C4-2B (cell line): ENCODE measurements around the gene PCSK6.

Experiments
- ZFX ChIP-seq: fragments of 450-650 bp; IDR thresholded peaks from 2 replicates; pipeline ENCODE4 v1.6.1; 2017
- TF ChIP-seq, protein P1 (sequence below): fragments of 450-650 bp; conservative IDR thresholded peaks from 2 replicates; pipeline ENCODE4 v1.5.1; 2017; ENCODE audit warnings: mild to moderate bottlenecking

DNA sequence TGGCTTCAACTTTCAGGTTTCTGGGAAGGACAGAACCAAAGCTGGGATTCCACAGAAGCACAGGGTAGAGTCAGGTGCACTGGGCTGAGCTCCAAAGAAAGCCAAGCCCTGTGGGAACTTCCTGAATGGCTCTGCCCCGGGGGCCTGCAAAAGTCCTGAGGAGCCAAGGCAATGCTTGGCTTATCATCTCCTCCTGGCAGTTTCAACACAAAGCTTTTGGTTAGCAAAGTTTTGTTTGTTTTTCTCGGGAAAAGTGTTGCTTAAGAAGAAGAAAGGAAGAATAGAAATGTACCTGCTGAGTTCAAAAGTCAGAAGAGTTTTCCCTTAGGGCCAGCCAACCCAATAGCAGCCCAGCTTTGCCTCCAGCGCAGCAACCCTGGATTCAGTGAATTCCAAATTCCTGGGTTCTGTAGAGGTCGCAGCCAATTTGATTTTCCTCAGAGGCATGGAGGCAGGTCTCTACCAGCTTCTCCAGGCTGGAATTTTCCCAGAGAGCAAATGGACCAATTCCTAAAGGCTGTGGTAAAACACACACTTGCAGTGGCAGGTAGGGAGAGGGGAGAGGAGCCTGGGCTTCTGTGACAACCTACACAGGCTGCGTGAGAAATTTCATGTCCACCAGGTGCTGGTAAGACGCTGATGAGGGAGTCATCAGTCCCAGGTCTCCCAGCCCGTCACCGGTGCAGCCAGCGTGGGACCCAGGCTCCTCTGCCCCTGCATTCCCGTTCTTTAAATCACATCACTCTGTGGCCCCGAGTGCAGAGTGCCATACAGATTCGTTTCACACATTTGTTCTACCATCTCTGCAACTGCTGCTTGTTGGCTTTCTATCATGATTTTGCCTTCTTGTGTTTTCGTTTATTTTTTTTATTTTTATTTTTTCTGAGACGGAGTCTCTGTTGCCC, 140.2 kb downstream of the PCSK6 start:
- TF ChIP-seq, protein P1, sequence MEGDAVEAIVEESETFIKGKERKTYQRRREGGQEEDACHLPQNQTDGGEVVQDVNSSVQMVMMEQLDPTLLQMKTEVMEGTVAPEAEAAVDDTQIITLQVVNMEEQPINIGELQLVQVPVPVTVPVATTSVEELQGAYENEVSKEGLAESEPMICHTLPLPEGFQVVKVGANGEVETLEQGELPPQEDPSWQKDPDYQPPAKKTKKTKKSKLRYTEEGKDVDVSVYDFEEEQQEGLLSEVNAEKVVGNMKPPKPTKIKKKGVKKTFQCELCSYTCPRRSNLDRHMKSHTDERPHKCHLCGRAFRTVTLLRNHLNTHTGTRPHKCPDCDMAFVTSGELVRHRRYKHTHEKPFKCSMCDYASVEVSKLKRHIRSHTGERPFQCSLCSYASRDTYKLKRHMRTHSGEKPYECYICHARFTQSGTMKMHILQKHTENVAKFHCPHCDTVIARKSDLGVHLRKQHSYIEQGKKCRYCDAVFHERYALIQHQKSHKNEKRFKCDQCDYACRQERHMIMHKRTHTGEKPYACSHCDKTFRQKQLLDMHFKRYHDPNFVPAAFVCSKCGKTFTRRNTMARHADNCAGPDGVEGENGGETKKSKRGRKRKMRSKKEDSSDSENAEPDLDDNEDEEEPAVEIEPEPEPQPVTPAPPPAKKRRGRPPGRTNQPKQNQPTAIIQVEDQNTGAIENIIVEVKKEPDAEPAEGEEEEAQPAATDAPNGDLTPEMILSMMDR = no peak
- no peak for TF ChIP-seq ZFX
